Measurements from ENCODE around the gene PDSS2. TPM values are rescaled to one million over a fixed set of nuclear protein-coding genes. Genes with fewer than 3 reads are reported as not detected.
"Not testable (repeated sequence)": the region's sequence is repeated elsewhere in the genome, so short reads cannot be mapped to it uniquely, and the experiment has no call there.

The PDSS2 gene
- total and polyA plus RNA-seq, 7 donors, result 4.7 to 16.7 (median 9.3) TPM

GRCh38 chr6:107488875-107489635 lies 29.7 kb upstream of the PDSS2 start:
- no peaks in the 10 kb centered on the region for H3K36me3 ChIP-seq (ENCODE audit: insufficient read depth in 1 of 2, low read depth in 1 of 2)
- peak overlapping the region; percentile 82 for H3K27ac ChIP-seq
- ATAC-seq (peak; percentile 8 to 22 (median 18)), DNase-seq (peak; percentile 46 to 69)
- H3K4me3 ChIP-seq, result peak overlapping the region; percentile 77
- TF ChIP-seq CTCF (IDR thresholded peaks at IDR 0.05), result no peak
- WGBS, 3 donors, result 0 to 1% (median 1%) methylated on average over 43 to 51 of the region's 51 CpGs
- H3K4me1 ChIP-seq, result peaks cover 11% of the 10 kb centered on the region
- intact Hi-C loops (cut with DNase I), result no loop called here
- peaks cover 0 to 4% (median 0%) of the 10 kb centered on the region in 3 donors for H3K27me3 ChIP-seq (ENCODE audit: insufficient read depth in 3 of 3, low read length in 2 of 3)
- no peaks in the 10 kb centered on the region for H3K9me3 ChIP-seq

- 46 to 50% (median 49%) methylated on average over 27 of the region's 27 CpGs for WGBS, 3 donors
- H3K9me3 ChIP-seq, result no peaks in the 10 kb centered on the region
- peak overlapping the region; percentile 82 for H3K27ac ChIP-seq
- peak overlapping the region; percentile 77 for H3K4me3 ChIP-seq
- no peak for TF ChIP-seq CTCF (IDR thresholded peaks at IDR 0.05)
- peaks cover 8% of the 10 kb centered on the region for H3K4me1 ChIP-seq
- DNase-seq (no peak), ATAC-seq (no peak)
- peaks cover 0 to 4% (median 0%) of the 10 kb centered on the region in 3 donors for H3K27me3 ChIP-seq (ENCODE audit: insufficient read depth in 3 of 3, low read length in 2 of 3)
- intact Hi-C loops (cut with DNase I), result no loop called here
- H3K36me3 ChIP-seq (ENCODE audit: insufficient read depth in 1 of 2, low read depth in 1 of 2), result no peaks in the 10 kb centered on the region
Measured at GRCh38 chr6:107488174-107488874, 29.0 kb upstream of the PDSS2 start.

GRCh38 chr6:107485157-107485556 lies 25.8 kb upstream of the PDSS2 start:
- whole genome bisulfite sequencing, 3 donors, result 77 to 91% (median 77%) methylated on average over 4 of the region's 4 CpGs
- no peak overlapping the region for H3K27ac ChIP-seq
- no peak overlapping the region for H3K4me3 ChIP-seq
- peaks cover 0 to 4% (median 0%) of the 10 kb centered on the region in 3 donors for H3K27me3 ChIP-seq (ENCODE audit: insufficient read depth in 3 of 3, low read length in 2 of 3)
- no peak for DNase-seq
- H3K4me1 ChIP-seq, result peaks cover 5% of the 10 kb centered on the region
- no peaks in the 10 kb centered on the region for H3K36me3 ChIP-seq (ENCODE audit: insufficient read depth in 1 of 2, low read depth in 1 of 2)
- no peak for ATAC-seq
- no peak for TF ChIP-seq CTCF (IDR thresholded peaks at IDR 0.05)
- intact Hi-C loops (cut with DNase I), result loop anchor here in 1 of 2 donors (2.0 kb wide), 1 partner anchor 22 kb away; no protein-coding TSS in a partner anchor
- H3K9me3 ChIP-seq, result no peaks in the 10 kb centered on the region

GRCh38 chr6:107479089-107479690 lies 19.8 kb upstream of the PDSS2 start:
- 87 to 91% (median 90%) methylated on average over 4 of the region's 4 CpGs for WGBS, 3 donors

GRCh38 chr6:107475826-107476225 lies 16.5 kb upstream of the PDSS2 start:
- 83 to 89% (median 87%) methylated on average over 3 of the region's 3 CpGs for WGBS, 3 donors
- H3K36me3 ChIP-seq (ENCODE audit: insufficient read depth in 1 of 2, low read depth in 1 of 2); ATAC-seq; intact Hi-C loops (cut with DNase I); H3K9me3 ChIP-seq; DNase-seq; H3K27ac ChIP-seq; H3K27me3 ChIP-seq (ENCODE audit: insufficient read depth in 3 of 3, low read length in 2 of 3); H3K4me3 ChIP-seq; H3K4me1 ChIP-seq: not testable (repeated sequence)

More at GRCh38 chr6:107479089-107479690, 19.8 kb upstream of the PDSS2 start:
- H3K27ac ChIP-seq, result no peak overlapping the region
- no peak overlapping the region for H3K4me3 ChIP-seq
- no peaks in the 10 kb centered on the region for H3K36me3 ChIP-seq (ENCODE audit: insufficient read depth in 1 of 2, low read depth in 1 of 2)
- H3K27me3 ChIP-seq (ENCODE audit: insufficient read depth in 3 of 3, low read length in 2 of 3), result no peaks in the 10 kb centered on the region
- H3K9me3 ChIP-seq, result no peaks in the 10 kb centered on the region
- DNase-seq (no peak), ATAC-seq (no peak)
- TF ChIP-seq CTCF (IDR thresholded peaks at IDR 0.05), result no peak
- H3K4me1 ChIP-seq, result no peaks in the 10 kb centered on the region
- intact Hi-C loops (cut with DNase I), result no loop called here

- H3K9me3 ChIP-seq; ATAC-seq; DNase-seq; H3K4me3 ChIP-seq; intact Hi-C loops (cut with DNase I); H3K36me3 ChIP-seq (ENCODE audit: insufficient read depth in 1 of 2, low read depth in 1 of 2); H3K27me3 ChIP-seq (ENCODE audit: insufficient read depth in 3 of 3, low read length in 2 of 3); H3K4me1 ChIP-seq; H3K27ac ChIP-seq: not testable (repeated sequence)
- WGBS, 3 donors, result 91 to 94% (median 93%) methylated on average over 3 of the region's 3 CpGs
Measured at GRCh38 chr6:107475360-107475759, 16.0 kb upstream of the PDSS2 start.
